GM19035 (cell line): ENCODE measurements around the gene ETHE1.
"Not testable (repeated sequence)": the region's sequence is repeated elsewhere in the genome, so short reads cannot be mapped to it uniquely, and the experiment has no call there.

Experiments used
- ATAC-seq: cut with Tn5 transposase; IDR thresholded peaks from one replicate; pipeline ENCODE4 v1.9.1; 2021; ENCODE audit not compliant: unreplicated experiment

ETHE1 gene

DNA sequence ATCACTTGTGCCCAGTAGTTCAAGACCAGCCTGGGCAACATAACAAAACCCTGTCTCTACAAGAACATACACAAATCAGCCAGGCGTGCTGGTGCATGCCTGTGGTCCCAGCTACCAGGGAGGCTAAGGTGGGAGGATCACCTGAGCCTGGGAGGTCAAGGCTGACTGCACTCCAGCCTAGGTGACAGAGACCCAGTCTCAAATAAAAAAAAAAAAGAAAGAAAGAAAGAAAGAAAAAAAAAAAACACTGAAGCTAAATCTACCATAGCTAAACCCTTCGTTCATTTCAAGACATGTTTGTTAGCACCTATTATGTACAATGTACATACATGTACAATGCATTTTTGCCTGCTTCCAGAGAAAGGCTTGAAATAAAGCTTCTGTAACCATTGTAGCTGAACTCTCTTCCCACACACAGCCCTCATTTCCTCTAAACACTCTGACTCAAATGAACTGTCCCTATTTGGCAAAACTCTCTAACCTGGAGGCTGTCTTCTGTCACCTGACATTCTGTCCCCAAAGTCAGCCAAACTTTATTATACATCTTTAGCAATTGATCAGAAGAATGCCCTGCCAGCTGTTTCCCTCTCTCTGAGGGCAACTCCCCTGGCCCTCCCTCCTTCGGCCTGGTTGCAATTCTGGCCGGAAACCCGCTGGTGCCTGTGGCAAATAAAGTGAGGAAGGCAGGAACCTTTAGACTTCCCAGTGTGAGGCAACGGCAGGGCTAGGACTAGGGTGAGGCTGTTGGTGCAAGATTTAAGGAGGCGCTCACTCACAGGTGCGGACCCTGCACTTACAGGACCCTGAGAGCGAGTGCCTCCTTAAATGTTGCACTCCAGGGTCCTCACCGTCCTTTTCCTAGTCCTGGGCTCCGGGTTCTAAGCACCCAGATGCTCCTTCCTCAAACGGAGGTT, 1.8 kb downstream of the ETHE1 start:
- no peak for ATAC-seq

DNA sequence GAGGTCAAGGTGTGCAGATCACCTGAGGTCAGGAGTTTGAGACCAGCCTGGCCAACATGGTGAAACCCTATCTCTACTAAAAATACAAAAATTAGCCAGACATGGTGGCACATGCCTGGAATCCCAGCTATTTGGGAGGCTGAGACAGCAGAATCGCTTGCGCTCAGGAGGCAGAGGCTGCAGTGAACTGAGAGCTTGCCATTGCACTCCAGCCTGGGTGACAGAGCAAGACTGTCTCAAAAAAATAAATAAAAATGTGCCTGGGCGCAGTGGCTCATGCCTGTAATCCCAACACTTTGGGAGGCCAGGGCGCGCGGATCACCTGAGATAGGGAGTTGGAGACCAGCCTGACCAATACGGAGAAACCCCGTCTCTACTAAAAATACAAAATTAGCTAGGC, 3.3 kb downstream of the ETHE1 start:
- ATAC-seq: not testable (repeated sequence)

DNA sequence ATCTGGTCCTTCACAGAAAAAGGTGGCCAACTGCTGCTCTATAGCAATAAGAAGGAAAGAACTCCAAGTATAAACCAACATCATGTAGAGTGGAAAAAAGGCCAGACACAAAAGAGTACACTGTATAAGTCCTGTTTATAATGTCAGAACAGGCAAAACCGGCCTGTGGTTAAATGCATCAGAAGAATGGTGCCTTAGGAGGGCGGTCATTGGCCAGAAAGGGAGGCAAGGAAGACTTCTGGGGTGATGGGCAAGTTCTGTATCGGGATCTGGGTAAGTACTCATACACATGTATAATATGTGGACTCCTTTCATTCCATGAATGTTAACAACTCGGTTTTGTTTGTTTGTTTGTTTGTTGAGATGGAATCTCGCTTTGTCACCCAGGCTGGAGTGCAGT, 4.1 kb downstream of the ETHE1 start:
- no peak for ATAC-seq

DNA sequence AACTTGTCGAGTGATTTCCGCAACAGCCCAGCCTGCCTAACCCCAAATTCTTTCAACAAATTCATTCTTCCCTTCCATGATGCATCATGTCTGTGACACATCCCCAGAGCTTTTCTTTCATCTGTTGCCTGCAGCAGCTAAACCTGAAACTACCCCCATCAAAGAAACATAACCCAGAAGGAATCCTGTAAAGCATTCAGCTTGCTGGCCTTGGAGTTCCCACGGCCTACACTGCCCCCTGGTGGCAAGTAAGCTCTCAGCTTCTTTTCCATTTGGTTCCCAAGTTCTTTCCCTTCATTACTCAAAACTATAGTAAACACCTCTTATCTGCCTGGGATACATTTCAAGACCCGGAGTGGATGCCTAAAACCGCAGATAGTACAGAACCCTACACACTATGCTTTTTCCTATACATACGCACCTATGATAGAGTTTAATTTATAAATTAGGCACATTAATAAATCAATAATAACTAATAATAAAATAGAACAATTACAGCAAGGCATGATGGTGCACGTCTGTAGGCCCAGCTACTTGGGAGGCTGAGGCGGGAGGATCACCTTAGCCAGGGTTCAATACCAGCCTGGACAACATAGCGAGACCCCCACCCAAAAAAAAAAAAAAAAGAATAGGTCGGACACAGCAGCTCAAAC, 7.4 kb downstream of the ETHE1 start:
- ATAC-seq: no peak

DNA sequence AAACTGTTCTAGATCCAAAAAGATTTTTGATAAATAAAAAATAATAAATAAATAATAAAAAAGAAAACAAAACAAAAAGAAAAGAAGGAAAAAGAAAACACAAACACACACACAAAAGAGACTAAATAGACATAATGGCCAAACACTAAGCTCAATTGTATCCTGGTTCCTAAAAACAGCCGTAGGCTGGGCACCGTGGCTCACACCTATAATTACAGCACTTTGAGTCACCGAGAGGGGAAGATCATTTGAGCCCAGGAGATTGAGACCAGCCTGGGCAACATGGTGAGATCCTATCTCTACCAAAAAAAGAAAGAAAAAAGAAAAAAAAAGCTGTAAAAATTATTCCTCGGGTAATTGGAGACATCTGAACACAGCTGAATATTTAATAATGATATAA, 8.9 kb downstream of the ETHE1 start:
- ATAC-seq: no peak

DNA sequence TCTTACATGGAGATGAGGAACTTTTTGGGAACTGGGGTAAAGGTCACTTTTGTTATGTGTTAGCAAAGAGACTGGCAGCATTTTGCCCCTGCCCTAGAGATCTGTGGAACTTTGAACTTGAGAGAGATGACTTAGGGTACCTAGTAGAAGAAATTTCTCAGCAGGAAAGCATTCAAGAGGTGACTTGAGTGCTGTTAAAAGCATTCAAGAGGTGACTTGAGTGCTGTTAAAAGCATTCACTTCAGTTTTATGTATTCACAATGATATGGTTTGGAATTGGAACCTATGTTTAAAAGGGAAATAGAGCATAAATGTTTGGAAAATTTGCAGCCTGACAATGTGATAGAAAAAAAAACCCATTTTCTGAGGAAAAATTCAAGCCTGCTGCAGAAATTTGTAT, 14.6 kb downstream of the ETHE1 start:
- ATAC-seq: not testable (repeated sequence)

DNA sequence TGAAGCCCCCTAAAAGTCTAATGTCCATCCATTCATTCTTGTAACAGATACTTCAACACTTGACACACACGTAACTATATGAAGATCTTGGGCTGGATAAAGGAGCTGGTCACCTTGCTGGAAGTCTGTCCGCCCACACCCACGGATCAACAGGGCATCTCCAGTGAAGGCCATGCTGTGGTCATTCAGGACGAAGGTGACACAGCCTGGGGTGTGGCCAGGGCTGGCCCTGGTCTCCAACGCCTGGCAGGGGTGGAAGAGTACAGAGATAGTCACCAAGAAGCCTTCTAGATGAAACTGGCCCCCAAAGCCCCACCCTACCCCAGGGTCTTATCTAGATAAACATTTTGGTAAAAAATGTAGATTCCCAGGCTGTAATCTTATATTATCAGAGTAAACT, 15.7 kb downstream of the ETHE1 start:
- ATAC-seq: no peak

DNA sequence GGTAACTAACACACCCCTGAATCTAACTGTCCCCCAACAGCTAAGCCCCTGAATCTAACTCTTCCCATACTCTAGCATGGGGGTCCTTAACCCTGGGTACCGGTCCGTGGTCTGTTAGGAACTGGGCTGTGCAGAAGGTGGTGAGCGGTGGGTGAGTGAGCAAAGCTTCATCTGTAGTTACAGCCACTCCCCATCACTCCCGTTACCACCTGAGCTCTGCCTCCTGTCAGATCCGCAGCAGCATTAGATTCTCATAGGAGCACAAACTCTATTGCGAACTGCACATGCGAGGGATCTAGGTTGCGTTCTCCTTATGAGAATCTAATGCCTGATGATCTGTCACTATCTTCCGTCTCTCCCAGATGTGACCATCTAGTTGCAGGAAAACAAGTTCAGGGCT, 16.3 kb downstream of the ETHE1 start:
- no peak for ATAC-seq

DNA sequence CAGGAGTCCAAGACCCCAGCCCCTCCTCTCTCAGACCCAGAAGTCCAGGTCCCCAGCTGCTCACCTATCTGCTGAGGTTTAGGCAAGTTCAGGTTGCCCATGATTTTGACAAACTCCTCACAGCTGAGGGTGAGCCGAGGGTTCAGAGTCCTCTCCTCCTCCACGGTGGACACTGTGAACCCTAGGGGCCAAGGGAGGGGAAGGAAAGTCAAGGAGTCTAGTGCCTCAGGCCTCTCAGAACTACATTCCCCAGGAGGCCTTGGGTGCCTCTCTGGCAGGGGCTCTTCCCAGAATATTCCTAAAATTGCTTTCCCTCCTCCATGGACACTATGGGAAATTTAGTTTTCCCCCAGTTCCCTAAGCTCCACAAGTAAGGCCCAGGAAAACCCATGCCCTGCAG, 19.1 kb downstream of the ETHE1 start:
- ATAC-seq: no peak

DNA sequence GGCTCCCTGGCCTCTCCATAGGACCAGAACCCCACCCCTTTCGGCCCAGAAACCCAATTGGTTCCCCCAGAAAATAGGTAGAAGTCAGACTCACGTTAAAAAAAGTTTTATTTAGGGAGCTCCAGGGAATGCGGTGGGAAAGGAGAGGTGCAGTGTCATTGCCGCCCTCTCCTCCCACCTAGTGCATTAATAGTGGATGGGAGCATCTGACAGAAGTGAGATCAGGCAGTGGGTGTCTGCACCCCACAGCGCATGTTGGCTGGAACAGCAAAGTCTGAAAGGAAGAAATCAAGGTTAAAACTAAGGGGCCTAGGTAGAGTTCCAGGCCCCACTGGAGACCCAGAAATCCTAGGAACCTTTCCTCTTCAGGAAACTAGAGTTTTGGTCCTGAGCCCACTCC, 20.4 kb downstream of the ETHE1 start:
- ATAC-seq: no peak

DNA sequence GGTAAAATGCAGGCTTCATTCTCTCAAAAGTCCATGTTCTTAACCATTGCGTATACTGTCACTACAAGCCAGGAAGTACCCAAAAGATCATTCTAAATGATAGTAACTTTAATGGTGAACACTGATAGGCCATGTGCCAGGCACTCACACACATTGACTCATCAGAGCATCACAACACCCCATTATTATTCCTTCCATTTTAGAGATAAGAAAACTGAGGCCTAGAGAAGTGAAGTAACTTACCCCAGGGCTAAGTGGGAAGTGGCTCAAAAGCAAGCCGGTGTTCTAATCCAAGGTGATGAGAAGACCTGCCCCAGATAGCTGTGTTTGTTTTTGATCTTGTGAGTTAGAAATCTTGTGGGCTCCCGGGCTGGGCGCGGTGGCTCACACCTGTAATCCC, 21.1 kb downstream of the ETHE1 start:
- no peak for ATAC-seq

DNA sequence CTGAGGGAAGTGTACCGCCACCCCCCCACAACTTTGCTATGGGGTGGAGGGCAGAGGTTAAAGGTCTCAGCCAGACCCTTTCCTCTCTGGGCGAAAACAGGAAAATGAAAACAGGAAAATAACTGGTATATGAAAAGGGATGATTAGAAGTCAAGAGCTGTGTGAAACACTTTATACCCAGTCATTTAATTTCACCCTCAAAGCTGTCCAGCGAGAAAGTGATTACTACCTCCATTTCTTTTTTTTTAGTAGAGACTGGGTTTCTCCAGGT, 21.9 kb downstream of the ETHE1 start:
- ATAC-seq: no peak

DNA sequence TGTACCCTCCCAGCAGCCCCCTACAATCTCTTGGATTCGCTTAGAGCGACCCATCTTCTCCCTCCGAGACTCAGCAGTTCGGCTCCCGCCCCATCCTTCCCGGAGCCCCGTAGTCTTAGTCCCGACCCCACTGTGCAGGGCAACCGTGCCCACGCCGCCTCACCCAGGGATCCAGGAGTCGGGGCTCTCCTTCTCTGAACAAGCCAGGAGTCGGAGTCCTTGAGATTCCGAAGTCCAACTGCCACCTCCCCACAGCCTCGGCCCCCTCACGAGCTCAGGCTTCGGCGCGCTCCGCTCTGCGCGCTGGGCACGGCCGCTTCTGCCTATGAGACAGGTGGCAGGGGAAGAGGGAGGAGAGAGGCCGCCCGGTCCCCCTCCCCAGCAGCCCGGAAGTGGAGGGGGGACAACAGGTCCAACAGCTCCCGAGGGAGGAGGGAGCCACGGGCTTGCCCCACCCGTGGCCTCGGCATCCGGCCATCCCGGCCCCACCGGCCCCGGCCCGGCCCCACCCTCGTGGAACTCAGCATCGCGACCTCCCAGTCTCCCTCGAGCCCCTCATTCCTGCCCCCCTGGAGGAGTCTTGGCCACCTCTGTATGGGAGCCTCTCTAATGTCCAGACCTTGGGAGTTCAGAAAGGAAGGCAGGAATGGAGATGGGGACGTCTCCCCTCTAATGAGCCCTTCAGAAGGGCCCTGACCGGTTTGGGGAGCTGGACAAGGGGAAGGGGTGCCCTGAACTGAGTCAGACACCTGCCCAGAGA, 22.4 kb downstream of the ETHE1 start, which contains the start of gene PHLDB3:
TSS of gene PHLDB3 (minus strand) at position 321 of the 760 bp plus-strand sequence. CDS start 628 bp downstream, outside the sequence.
- peak; percentile 15 for ATAC-seq

DNA sequence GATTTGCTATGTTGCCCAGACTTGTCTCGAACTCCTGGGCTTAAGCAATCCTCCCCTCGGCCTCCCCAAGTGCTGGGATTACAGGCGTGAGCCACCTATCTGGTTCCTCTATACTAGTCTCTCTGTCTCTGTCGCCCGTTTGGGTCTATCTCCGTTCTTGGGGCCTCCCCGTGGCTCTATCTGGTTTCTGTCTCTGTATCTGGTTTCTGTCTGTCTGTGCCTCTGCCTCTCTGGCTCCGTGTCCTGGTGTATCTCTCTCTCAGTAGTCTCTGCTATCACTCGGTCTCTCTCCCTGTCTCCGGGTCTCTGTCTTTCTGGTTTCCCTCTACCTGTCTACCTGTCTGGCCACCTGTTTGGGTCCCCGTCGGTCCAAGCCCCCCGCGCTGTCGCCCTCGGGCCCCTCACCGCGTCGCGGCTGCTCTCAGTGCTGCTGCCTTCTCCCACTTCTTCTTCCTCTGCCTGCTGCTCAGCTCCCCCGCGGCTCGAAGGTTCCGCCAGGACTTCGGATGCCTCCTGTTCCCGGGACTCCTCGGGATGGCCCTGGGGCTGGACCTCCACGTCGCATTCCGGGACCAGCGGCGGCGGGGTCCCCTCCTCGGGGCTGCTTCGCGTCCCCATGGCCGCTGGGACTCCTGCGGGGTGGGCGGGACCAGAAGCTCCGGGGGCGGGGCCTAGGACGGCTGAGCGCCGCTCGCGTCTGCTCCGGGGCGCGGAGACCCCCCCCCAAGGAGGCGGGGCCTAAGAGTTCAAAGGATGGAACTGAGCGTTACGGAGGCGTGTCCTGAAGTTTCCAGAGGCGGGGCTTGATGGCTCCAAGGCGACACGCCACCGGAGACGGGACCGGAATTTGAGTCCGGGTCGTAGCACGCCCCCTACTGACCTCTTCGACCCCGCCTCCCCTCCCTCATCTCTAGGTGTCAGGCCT, 23.2 kb downstream of the ETHE1 start:
- ATAC-seq: peak; percentile 91

DNA sequence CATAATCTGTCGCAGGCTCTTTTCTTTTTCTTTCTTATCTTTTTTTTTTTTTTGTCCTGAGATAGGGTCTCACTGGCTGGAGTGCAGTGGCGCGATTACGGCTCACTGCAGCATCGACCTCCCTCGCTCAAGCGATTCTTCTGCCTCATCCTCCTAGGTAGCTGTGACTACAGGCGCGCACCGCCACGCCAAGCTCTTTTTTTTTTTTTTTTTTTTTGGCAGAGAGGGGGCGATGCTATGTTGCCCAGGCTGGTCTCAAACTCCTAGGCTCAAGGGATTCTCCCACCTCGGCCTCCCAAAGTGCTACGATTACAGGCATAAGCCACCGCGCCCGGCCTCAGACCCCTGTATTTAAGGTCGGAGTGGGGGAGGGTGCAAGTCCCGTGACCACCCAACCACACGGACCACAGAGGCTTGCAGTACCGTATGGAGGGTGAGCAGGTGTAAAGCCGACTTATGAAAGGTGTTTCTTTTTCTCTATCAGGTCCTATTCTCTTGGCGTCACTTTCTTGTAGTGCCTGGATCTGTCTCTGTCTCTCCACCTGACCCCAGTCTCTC, 24.5 kb downstream of the ETHE1 start:
- no peak for ATAC-seq

DNA sequence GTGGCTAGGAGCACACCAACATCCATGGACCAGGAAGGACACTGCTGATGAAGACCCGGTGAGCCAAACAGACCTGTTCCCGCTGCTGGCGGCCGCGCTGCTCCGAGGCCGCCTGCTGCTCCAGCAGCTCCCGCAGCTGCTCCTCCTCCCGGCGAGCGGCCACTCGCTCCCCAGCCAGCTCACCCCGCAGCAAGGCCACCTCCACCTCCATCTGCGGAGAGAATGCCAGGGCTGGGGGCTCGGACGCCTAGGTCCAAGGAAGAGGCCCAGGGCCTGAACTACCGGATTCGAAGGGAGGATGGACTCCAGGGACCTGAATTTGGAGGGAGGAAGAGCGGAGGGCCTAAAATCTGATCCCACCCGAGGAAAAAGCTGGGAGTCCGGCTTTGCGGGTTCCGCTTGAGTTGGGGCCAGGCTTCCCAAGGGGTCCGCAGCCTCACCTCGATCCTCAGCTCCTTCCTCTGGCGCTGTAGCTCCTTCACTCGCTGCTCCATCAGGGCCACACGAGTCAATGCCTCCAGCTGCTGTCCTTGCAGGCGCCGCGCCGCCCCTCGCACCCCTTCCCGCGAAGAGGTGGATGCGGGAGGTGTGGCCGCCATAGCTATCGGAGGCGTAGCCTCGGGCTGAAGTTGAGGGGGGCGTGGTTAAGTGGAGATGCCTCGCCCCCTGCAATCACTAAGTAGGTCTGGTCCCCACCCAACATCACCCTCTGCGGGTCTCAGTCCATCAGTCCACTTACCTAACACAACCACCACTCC, 25.2 kb downstream of the ETHE1 start:
- no peak for ATAC-seq

DNA sequence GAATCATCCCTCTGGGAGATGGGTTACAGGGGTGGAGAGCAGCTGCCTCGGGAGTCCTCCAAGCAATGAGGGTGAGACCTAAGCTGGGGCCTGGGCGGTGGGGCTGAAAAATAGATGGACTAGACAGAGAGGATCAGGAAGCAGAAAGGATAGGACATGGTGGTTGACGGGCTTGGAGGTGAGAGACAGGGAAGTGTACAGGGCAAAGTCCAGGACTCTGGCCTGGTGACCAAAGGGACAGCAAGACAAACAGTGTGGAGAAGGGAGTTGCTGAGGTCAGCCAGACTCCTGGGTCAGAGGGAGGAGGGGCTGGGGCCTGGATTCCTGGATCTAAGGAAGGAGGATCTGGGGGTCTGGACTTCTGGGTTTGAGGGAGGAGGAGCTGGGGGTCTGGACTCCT, 28.0 kb downstream of the ETHE1 start:
- ATAC-seq: no peak

DNA sequence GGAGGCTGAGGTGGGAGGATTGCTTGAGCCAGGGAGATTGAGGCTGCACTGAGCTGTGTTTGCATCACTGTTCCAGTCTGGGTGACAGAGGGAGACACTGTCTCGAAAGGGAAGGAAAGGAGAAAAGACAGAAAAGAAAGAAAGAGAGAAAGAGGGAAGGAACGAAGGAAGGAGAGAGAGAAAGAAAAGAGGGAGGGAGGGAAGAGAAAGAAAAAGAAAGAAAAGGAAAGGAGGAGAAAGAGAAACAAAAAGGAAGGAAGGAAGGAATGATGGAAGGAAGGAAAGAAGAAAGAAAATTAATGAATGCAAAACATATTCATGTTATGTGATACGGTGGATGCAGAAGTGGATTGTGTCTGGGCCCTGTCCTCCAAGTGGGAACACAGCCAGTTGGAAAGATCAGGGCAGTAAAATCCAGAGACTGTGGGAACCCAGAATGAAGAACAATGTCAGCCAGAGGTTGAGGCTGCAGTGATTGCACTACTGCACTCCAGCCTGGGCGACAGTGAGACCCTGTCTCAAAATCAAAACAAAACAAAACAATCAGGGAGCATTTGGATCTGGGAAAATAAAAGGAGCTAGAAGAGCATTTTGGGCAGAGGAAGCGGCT, 28.7 kb downstream of the ETHE1 start:
- ATAC-seq: no peak

DNA sequence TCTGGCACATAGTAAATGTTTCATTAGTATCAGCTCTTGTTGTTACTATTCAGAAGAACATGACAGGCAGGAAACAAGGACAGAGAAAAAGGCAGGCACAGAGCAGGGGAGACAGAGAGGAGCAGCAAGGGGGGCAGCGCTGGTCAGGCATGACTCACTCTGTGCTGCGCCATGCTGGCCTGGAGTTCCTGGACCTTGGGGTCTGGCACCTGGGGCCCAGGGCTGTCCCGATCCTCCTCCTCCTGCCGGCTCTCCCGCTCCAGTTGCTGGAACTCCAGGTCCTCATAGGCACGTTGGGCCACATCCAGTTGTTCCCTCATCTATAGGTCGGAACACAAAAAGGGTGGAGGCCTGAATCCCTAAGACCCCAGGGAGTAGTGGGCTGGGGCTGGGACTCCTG, 30.0 kb downstream of the ETHE1 start:
- no peak for ATAC-seq
